Measurements from ENCODE around the gene SMARCC2. TPM values are rescaled to one million over a fixed set of nuclear protein-coding genes. Genes with fewer than 3 reads are reported as not detected.

The SMARCC2 gene
- total and polyA plus RNA-seq, 2 of the 13 experiments (the other 11 are each of a cell fraction or from before 2014, with no cell fraction given): 21.3 to 24.1 TPM

DNA sequence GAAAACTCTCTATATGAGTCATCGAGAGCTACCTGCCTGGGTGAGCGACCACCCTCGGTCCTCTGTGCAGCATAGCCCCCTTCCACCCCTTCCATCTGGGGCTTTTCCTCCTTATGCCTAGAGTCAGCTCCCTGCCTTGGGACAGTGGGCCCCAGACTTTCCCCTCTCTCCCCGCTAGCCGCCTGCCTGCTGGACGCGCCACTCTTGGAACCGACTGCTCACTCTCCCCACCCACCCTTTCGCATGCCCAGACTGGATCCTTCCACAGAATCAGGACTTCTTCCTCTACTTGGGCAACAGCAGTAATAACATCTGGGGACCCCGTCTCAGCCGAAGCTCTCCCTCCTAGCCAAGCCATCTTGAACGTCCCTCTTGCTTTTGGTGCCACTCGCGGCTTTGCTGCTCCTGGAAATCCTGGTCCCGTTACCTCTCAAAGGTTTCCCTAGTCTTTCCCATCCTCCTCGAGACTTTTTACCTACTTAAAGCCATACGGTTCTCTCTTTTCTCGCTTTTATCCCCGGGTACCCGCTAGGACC is 60.5 kb downstream of the SMARCC2 start (continued):
- TF ChIP-seq ZNF431 (CRISPR knock-in tag; IDR thresholded peaks at IDR 0.05; ENCODE audit: borderline replicate concordance, low read depth) (0 out of 2 replicates have a peak, but pooled peaks have one; percentile 4), FOXA1 (IDR thresholded peaks at IDR 0.05) (no peak), FOXA1 (CRISPR knock-in tag; IDR thresholded peaks at IDR 0.05) (no peak), RELA (CRISPR knock-in tag; IDR thresholded peaks at IDR 0.05) (0 out of 2 replicates have a peak, but pooled peaks have one; percentile 4), CBFB (CRISPR knock-in tag; IDR thresholded peaks at IDR 0.05) (no peak), PAF1 (CRISPR knock-in tag; IDR thresholded peaks at IDR 0.05) (no peak), ZNF713 (CRISPR knock-in tag; IDR thresholded peaks at IDR 0.05) (0 out of 2 replicates have a peak, but pooled peaks have one; percentile 57), ZNF615 (CRISPR knock-in tag; IDR thresholded peaks at IDR 0.05; ENCODE audit: borderline replicate concordance) (no peak), POLR2AphosphoS5 (IDR thresholded peaks at IDR 0.05; ENCODE audit: low read depth, low read length) (no peak), SP4 (CRISPR knock-in tag; IDR thresholded peaks at IDR 0.05) (no peak), SMAD1 (CRISPR knock-in tag; IDR thresholded peaks at IDR 0.05; ENCODE audit: borderline replicate concordance, low read depth) (peak; percentile 8; the same call in 1 of the 2 replicates), ZFP36L1 (CRISPR knock-in tag; IDR thresholded peaks at IDR 0.05) (no peak), U2AF2 (IDR thresholded peaks at IDR 0.05; ENCODE audit: low read depth, low read length) (no peak), ZNF138 (CRISPR knock-in tag; IDR thresholded peaks at IDR 0.05; ENCODE audit: low read depth) (no peak), POGZ (CRISPR knock-in tag; IDR thresholded peaks at IDR 0.05) (no peak), HMG20A (CRISPR knock-in tag; IDR thresholded peaks at IDR 0.05; ENCODE audit: borderline replicate concordance) (no peak), SNAI1 (CRISPR knock-in tag; IDR thresholded peaks at IDR 0.05; ENCODE audit: borderline replicate concordance) (0 out of 2 replicates have a peak, but pooled peaks have one; percentile 62), HNRNPUL1 (IDR thresholded peaks at IDR 0.05; ENCODE audit: low read depth, low read length) (no peak), SMARCE1 (IDR thresholded peaks at IDR 0.05; ENCODE audit: borderline replicate concordance) (no peak), ZNF772 (CRISPR knock-in tag; IDR thresholded peaks at IDR 0.05) (no peak), DNMT1 (CRISPR knock-in tag; IDR thresholded peaks at IDR 0.05) (no peak), MXI1 (IDR thresholded peaks at IDR 0.05; ENCODE audit: borderline replicate concordance, low read depth, low read length) (no peak), ZNF776 (CRISPR knock-in tag; IDR thresholded peaks at IDR 0.05) (no peak), ZFP41 (CRISPR knock-in tag; IDR thresholded peaks at IDR 0.05; ENCODE audit: borderline replicate concordance) (peak; percentile 31; the same call in 1 of the 2 replicates), ZNF761 (CRISPR knock-in tag; conservative IDR thresholded peaks at IDR 0.05) (no peak), ZNF12 (CRISPR knock-in tag; IDR thresholded peaks at IDR 0.05) (no peak)
- TF ChIP-seq, protein P1, sequence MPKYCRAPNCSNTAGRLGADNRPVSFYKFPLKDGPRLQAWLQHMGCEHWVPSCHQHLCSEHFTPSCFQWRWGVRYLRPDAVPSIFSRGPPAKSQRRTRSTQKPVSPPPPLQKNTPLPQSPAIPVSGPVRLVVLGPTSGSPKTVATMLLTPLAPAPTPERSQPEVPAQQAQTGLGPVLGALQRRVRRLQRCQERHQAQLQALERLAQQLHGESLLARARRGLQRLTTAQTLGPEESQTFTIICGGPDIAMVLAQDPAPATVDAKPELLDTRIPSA (CRISPR knock-in tag; IDR thresholded peaks at IDR 0.05; ENCODE audit: borderline replicate concordance): no peak
- TF ChIP-seq, protein P2, sequence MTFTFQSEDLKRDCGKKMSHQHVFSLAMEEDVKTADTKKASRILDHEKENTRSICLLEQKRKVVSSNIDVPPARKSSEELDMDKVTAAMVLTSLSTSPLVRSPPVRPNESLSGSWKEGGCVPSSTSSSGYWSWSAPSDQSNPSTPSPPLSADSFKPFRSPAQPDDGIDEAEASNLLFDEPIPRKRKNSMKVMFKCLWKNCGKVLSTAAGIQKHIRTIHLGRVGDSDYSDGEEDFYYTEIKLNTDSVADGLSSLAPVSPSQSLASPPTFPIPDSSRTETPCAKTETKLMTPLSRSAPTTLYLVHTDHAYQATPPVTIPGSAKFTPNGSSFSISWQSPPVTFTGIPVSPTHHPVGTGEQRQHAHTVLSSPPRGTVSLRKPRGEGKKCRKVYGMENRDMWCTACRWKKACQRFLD (CRISPR knock-in tag; IDR thresholded peaks at IDR 0.05; ENCODE audit: borderline replicate concordance): no peak
- TF ChIP-seq, protein P3, sequence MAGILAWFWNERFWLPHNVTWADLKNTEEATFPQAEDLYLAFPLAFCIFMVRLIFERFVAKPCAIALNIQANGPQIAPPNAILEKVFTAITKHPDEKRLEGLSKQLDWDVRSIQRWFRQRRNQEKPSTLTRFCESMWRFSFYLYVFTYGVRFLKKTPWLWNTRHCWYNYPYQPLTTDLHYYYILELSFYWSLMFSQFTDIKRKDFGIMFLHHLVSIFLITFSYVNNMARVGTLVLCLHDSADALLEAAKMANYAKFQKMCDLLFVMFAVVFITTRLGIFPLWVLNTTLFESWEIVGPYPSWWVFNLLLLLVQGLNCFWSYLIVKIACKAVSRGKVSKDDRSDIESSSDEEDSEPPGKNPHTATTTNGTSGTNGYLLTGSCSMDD (CRISPR knock-in tag; IDR thresholded peaks at IDR 0.05): no peak
- TF ChIP-seq, protein P4, sequence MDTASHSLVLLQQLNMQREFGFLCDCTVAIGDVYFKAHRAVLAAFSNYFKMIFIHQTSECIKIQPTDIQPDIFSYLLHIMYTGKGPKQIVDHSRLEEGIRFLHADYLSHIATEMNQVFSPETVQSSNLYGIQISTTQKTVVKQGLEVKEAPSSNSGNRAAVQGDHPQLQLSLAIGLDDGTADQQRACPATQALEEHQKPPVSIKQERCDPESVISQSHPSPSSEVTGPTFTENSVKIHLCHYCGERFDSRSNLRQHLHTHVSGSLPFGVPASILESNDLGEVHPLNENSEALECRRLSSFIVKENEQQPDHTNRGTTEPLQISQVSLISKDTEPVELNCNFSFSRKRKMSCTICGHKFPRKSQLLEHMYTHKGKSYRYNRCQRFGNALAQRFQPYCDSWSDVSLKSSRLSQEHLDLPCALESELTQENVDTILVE (CRISPR knock-in tag; IDR thresholded peaks at IDR 0.05): no peak
